Measurements from ENCODE around the gene ARHGEF7.
"Not testable (repeated sequence)": the region's sequence is repeated elsewhere in the genome, so short reads cannot be mapped to it uniquely, and the experiment has no call there.

The ARHGEF7 gene

DNA sequence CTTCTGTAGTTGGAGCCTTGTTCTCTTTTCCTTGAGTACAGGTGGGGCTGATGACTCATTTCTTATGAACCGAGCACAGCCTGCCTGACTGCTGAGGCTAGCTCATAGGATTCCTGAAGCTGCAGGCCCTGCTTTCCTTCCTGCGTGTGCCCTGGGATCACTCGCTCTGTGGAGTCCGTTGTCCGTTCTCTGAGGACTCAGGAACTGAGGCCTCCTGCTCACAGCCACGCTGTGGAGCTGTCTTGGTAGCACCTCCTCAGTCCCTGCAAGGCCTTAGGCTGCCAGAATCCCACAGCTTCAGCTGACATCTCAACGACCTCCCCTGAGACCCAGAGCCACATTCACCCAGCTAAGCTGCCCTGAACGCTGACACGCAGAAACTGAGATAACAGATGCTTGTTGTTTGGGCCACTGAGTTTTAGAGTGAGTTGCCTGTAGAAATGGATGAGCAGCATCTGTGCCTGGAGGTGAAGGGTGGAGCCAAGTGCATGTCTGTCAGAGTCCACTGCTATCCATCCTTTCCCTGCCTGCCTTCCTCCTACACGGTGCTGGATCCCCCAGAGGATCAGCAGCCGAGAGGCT lies 72.9 kb downstream of the ARHGEF7 start:
- TF ChIP-seq CTCF (IDR thresholded peaks at IDR 0.05; ENCODE audit: low read depth, low read length, missing control alignments): no peak
- no peak overlapping the region for H3K4me3 ChIP-seq (replicated peaks; ENCODE audit: low read depth, low read length)
- DNase-seq (ENCODE audit: extremely low read depth, low read depth): no peak

DNA sequence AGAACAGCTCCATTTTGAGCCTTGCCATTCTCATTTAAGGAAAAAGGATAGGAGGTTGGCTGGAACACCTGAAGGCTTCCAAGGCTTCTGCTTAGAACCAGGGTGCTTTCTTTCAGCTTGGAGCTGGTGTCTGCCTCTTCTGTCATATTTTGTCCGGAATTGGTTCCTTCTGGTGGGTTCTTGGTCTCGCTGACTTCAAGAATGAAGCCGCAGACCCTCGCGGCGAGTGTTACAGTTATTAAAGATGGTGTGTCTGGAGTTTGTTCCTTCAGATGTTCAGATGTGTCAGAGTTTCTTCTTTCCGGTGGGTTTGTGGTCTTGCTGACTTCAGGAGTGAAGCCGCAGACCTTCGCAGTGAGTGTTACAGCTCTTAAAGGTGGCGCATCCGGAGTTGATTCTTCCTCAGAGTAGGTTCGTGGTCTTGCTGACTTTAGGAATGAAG lies 74.0 kb downstream of the ARHGEF7 start:
- not testable (repeated sequence) for H3K4me3 ChIP-seq (replicated peaks; ENCODE audit: low read depth, low read length); DNase-seq (ENCODE audit: extremely low read depth, low read depth)

GRCh38 chr13:111189516-111189915 lies 74.4 kb downstream of the ARHGEF7 start:
- H3K4me3 ChIP-seq (replicated peaks; ENCODE audit: low read depth, low read length); DNase-seq (ENCODE audit: extremely low read depth, low read depth): not testable (repeated sequence)

DNA sequence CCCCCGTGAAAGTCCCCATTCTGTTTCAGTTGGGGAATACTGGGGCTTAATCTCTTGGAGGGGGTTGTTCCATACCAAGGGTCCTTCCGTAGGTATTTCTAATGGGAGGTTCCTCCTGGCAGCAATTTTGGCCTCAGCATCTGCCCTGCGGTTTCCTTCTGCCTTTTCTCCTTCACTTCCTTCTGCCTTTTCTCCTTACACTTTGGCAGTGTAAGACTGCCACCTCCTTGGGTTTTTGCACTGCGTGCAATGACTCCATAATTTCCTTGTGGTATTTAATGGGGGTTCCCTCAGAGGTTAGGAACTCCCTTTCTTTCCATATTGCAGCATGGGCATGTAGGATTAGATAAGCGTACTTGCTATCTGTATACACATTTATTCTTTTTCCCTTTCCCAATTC lies 78.1 kb downstream of the ARHGEF7 start:
- not testable (repeated sequence) for H3K4me3 ChIP-seq (replicated peaks; ENCODE audit: low read depth, low read length); DNase-seq (ENCODE audit: extremely low read depth, low read depth)

DNA sequence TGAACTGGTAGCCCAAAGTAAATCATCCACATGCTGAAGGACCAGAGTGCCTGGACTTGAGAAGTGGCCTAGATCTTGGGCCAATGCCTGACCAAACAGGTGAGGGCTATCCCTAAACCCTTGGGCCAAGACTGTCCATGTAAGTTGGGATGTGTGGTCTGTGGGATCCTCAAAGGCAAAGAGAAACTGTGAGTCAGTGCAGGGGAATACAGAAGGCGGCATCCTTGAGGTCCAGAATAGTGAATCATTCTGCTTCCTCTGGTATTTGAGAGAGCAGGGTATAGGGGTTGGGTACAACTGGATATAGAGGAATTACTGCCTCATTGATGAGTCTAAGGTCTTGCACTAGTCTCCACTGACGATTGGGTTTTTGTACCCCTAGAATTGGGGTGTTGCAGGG lies 79.5 kb downstream of the ARHGEF7 start:
- not testable (repeated sequence) for DNase-seq (ENCODE audit: extremely low read depth, low read depth); H3K4me3 ChIP-seq (replicated peaks; ENCODE audit: low read depth, low read length)

DNA sequence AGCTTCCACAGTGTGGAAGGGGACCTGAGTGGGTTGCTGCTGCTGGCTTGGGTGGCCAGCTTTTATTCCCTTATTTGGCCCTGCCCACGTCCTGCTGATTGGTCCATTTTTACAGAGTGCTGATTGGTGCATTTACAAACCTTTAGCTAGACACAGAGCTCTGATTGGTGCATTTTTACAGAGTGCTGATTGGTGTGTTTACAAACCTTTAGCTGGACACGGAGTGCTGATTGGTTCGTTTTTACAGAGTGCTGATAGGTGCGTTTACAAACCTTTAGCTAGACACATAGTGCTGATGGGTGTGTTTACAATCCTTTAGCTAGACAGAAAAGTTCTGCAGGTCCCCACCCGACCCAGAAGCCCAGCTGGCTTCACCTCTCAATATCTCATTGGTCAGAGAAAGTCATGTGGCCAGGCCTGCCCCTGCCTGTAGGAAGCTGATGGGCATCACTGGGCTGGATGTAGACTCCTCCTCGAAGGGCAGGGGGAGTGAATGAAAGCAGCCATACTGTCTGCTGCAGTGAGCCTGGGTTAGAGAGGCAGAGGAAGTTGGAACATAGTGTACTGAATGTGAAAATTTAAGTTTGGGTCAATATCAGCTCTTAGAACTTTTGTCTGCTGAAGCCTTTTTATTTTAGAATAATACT lies 83.7 kb downstream of the ARHGEF7 start:
- DNase-seq (ENCODE audit: extremely low read depth, low read depth); H3K4me3 ChIP-seq (replicated peaks; ENCODE audit: low read depth, low read length): not testable (repeated sequence)

GRCh38 chr13:111201304-111201940 lies 86.3 kb downstream of the ARHGEF7 start:
- no peak for TF ChIP-seq CTCF (IDR thresholded peaks at IDR 0.05; ENCODE audit: low read depth, low read length, missing control alignments)
- H3K4me3 ChIP-seq (replicated peaks; ENCODE audit: low read depth, low read length): no peak overlapping the region

GRCh38 chr13:111202156-111202621 lies 87.1 kb downstream of the ARHGEF7 start:
- TF ChIP-seq CTCF (IDR thresholded peaks at IDR 0.05; ENCODE audit: low read depth, low read length, missing control alignments): no peak
- no peak overlapping the region for H3K4me3 ChIP-seq (replicated peaks; ENCODE audit: low read depth, low read length)
- no peak for DNase-seq (ENCODE audit: extremely low read depth, low read depth)

More at GRCh38 chr13:111201304-111201940, 86.3 kb downstream of the ARHGEF7 start:
- DNase-seq (ENCODE audit: extremely low read depth, low read depth): no peak

- peak overlapping the region; percentile 56 for H3K4me3 ChIP-seq (replicated peaks; ENCODE audit: low read depth, low read length)
- TF ChIP-seq CTCF (IDR thresholded peaks at IDR 0.05; ENCODE audit: low read depth, low read length, missing control alignments): no peak
- peak; percentile 88 for DNase-seq (ENCODE audit: extremely low read depth, low read depth)
Observed at GRCh38 chr13:111202745-111203144, 87.6 kb downstream of the ARHGEF7 start.

Data from HFF-Myc (cell line).